Ishikawa (cell line): ENCODE measurements around the gene SMC6.

Experiments used
- CEBPB ChIP-seq: IDR thresholded peaks from 2 replicates; pipeline ENCODE4 v1.6.1; 2012
- CREB1 ChIP-seq: IDR thresholded peaks from 2 replicates; pipeline ENCODE4 v1.6.1; 2012; ENCODE audit warnings: low read depth
- EGR1 ChIP-seq: IDR thresholded peaks from 2 replicates; pipeline ENCODE4 v1.6.1; 2012
- EP300 ChIP-seq: IDR thresholded peaks from 2 replicates; pipeline ENCODE4 v1.6.1; 2012; ENCODE audit warnings: borderline replicate concordance
- FOXM1 ChIP-seq: IDR thresholded peaks from 2 replicates; pipeline ENCODE4 v1.6.1; 2012; ENCODE audit warnings: low read depth, borderline replicate concordance
- NFIC ChIP-seq: IDR thresholded peaks from 2 replicates; pipeline ENCODE4 v1.6.1; 2012
- RAD21 ChIP-seq: IDR thresholded peaks from 2 replicates; pipeline ENCODE4 v1.6.1; 2012; ENCODE audit warnings: low read depth
- REST ChIP-seq: IDR thresholded peaks from 2 replicates; pipeline ENCODE4 v1.6.1; 2012; ENCODE audit warnings: low read depth, mild to moderate bottlenecking
- TAF1 ChIP-seq: IDR thresholded peaks from 2 replicates; pipeline ENCODE4 v1.6.1; 2012; ENCODE audit warnings: low read depth, mild to moderate bottlenecking
- TCF12 ChIP-seq: IDR thresholded peaks from 2 replicates; pipeline ENCODE4 v1.6.1; 2012; ENCODE audit warnings: low read depth
- TEAD4 ChIP-seq: IDR thresholded peaks from 2 replicates; pipeline ENCODE4 v1.6.1; 2012
- USF1 ChIP-seq: IDR thresholded peaks from 2 replicates; pipeline ENCODE4 v1.6.1; 2012
- YY1 ChIP-seq: IDR thresholded peaks from 2 replicates; pipeline ENCODE4 v1.6.1; 2012; ENCODE audit warnings: low read depth
- ZBTB7A ChIP-seq: IDR thresholded peaks from 2 replicates; pipeline ENCODE4 v1.6.1; 2012; ENCODE audit warnings: low read depth
- TF ChIP-seq, protein P1 (sequence below): IDR thresholded peaks from 2 replicates; pipeline ENCODE4 v1.6.1; 2012

SMC6 gene

DNA sequence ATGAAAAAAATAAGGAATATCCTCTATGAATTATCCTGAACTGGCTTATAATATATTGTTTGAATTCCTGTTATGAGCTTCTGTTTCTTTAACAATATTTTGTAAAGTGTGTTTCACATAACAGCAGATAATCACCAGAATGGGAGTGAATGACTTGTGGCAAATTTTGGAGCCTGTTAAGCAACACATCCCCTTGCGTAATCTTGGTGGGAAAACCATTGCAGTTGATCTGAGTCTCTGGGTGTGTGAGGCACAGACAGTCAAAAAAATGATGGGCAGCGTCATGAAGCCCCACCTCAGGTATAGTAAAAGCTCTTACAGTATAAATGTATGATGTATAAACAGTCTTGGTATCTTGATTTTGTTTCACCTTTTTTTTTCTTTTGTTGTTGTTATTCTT lies 6.2 kb upstream of the SMC6 start:
- TF ChIP-seq TAF1 (no peak), EP300 (no peak), ZBTB7A (no peak), CEBPB (no peak), EGR1 (no peak), FOXM1 (no peak), REST (no peak), RAD21 (no peak), TEAD4 (no peak), CREB1 (no peak), YY1 (no peak), NFIC (no peak), TCF12 (no peak), USF1 (no peak)
- TF ChIP-seq, protein P1, sequence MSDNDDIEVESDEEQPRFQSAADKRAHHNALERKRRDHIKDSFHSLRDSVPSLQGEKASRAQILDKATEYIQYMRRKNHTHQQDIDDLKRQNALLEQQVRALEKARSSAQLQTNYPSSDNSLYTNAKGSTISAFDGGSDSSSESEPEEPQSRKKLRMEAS = no peak

DNA sequence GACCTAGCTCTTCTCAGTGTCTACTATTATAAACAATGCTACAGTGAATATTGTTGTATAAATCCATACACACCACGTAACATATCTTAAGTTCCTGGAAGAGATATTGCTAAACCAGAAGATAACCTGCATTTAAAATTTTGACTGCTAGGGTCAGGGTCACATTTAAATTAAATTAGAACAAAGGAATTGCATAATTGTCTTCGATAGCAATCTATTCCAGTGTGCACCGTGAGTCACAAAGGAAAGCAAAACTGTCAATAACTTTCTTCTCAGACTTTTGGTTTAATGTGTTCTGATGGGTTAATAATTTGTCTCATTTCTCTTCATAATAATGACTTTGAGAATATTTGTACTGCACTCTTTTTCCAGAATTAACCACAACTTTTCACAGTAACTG lies 4.5 kb upstream of the SMC6 start:
- TF ChIP-seq USF1 = no peak
- TF ChIP-seq YY1 = no peak
- TF ChIP-seq FOXM1 = no peak
- no peak for TF ChIP-seq TCF12
- no peak for TF ChIP-seq NFIC
- no peak for TF ChIP-seq CEBPB
- TF ChIP-seq ZBTB7A = no peak
- no peak for TF ChIP-seq TEAD4
- TF ChIP-seq, protein P1 = no peak
- no peak for TF ChIP-seq EP300

- TF ChIP-seq TCF12 (no peak), CREB1 (no peak)
Measured at GRCh38 chr2:17757321-17757720, 3.7 kb upstream of the SMC6 start.

- TF ChIP-seq USF1 (no peak), NFIC (no peak), CEBPB (no peak), TCF12 (no peak), YY1 (no peak), EGR1 (no peak), EP300 (no peak), TEAD4 (no peak), ZBTB7A (no peak), TAF1 (no peak), FOXM1 (no peak), RAD21 (no peak)
- TF ChIP-seq, protein P1 = no peak
Measured at GRCh38 chr2:17756668-17757067, 3.1 kb upstream of the SMC6 start.

DNA sequence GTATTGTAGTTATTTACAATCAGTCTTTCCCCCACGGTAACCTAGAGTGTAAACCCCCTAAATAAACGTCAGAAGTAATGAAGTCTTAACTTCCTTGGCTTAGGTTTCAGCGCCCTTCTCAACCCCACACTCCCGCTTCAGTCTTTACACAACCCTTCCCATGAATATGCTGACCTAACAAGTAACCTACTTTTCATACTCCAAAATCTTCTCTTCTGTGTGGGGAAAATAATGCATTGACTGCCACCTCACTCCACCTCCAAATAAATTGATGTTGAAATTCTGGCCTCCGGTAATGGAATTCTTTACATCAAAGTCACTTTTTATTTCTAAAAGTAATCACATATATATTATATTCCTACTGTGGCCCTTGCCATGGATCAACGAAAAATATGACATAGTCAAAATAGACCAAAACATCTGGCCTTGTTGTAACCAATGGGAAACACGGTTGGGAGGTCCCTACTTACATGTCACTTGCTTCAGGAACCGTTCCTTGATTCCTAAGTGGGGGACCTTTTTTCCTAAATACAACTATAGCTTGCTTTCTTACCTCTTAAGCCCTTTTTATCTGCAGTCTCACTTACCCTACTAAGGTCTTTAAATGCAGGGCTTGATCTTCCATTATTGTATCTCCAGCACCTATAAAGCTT lies 1.3 kb upstream of the SMC6 start:
- TF ChIP-seq CREB1 (no peak), EP300 (no peak), TAF1 (no peak), FOXM1 (no peak), NFIC (no peak), CEBPB (no peak), TEAD4 (no peak), EGR1 (no peak), ZBTB7A (no peak), TCF12 (no peak)
- TF ChIP-seq, protein P1 = no peak

DNA sequence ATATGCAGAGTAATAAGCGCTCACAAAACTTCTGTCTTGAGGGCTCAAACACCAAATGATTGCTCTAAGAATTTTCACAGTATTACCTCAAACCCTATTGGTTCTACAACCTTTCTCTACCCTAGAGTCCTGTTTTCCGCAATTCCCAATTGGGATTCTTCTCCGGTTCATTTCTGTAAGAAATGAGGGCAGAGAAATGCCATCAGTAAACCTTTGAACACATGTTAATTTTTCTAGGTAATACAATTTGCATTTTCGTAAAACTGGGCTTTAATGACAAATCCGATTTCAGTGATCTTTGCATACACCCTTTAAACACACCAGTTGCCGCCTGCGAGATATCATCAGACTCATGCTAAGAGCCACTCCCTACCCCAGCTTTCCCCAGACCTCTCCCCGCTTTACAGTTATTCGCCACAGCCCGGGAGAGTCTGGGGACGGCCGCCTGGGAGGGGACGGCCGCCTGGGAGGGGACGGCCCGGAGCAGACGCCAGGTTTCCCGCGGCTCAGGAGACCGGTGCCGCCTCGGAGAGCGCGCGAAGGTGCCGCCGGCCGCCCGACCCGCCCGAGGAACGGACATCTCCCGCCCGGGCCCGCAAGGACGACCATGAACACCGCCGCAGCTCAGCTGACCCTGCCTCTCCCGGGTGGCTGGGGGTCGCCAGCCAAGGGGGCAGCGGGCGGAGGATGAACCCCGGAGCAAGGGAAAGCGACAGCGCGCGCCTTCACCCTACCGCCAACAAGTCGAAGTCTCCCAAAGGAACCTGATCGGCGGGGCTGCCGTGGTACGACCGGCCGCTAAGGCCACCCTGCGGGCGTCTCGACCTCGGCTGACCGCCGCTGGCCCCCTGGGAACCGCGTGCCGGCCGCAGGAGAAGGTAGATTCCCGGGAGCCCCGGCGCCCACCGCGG lies 463 bp downstream of the SMC6 start:
- no peak for TF ChIP-seq REST
- TF ChIP-seq, protein P1 = peak; percentile 22; the same call in 1 of the 2 replicates
- peak; percentile 69; the same call in 1 of the 2 replicates for TF ChIP-seq ZBTB7A
- TF ChIP-seq NFIC = no peak
